ENCODE results near the gene XCR1.
"Not testable (repeated sequence)": the region's sequence is repeated elsewhere in the genome, so short reads cannot be mapped to it uniquely, and the experiment has no call there.

The XCR1 gene

DNA sequence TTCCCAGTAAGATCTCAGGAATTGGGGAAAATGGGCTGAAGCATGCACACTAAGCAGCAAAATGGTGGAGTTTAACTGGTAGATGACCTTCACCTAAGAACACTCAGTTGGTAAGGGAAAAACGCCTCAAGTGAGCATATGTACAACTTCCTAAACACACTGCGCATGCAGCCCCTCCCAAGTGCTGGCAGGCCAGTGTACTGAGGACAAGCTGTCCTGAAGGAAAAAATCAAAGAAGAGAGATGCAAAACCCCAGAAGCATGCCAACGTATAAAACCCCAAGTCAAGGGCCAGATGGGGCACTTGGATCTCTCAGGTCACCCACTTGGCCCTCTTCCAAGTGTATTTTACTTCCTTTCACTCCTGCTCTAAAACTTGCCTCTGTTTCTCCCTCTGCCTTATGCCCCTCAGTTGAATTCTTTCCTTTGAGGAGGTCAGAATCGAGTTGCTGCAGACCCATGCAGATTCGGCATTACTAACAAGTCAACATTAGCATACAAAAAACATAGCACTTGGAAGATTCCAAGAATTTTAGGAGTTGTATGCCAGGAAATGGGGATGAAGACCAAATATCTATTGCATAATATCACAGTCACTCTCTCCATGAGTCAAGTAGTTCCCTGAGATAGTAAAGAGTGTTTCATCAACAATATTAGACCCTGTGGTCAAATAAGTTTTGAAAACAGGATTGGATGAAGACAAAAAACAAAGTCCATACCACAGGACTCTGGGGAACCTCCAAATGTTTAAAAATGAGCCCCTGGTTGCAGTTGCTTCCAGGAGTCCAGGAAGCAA, 20.8 kb downstream of the XCR1 start:
- DNase-seq (ENCODE audit: low read depth, low spot score) = no peak

DNA sequence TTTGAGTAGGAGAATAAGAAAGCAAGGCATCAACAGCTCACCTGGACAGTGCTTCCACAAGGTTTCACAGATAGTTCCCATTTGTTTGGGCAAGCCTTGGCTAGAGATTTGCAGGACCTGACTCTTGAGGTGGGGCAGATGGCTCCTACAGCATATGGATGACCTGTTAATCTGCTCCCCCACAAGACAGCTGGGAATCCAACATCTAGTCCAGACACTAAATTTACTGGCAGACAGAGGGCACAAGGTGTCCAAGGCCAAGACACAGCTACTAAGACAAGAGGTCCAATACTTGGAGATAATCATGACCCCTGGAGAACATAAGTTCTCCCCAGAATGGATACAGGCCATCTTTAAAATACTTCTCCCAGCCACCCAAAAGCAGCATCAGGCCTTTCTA, 23.6 kb downstream of the XCR1 start:
- DNase-seq (ENCODE audit: low read depth, low spot score) = not testable (repeated sequence)

DNA sequence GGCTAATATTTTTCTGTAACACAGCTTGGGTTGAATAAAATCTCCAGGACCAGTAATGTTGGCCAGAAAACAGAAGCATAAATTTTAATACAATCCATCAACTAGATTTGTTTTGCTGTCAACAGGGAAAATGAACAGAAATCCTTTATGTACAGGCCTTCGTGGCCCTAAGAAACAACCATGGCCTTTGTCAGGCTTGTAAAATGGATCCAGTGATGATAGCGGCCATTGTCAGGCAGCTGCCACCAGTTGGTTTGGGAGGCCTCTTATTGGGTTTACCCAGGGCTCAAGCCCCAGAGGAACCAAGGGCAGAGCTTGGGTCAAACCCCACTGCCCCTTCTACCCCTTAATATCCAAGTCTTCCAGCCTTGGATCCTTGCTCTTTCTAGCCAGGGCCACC, 26.1 kb downstream of the XCR1 start:
- no peak for DNase-seq (ENCODE audit: low read depth, low spot score)

DNA sequence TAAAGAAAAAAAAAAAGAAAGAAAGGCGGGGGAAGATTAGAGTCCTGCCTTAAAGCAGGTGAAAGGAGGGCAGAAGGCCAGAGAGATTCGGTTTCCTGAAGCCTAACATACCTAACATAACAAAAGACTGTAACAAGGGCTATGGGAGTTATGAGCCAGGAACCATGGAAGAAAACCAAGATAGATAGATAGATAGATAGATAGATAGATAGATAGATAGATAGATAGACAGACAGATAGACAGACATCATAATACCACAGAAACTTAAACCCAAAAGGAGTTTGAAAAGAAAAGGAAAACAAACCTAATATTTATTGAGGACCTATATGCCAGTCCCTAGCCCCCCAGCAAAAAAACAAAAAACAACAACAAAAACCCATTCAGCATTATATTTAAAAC, 29.3 kb downstream of the XCR1 start:
- no peak for DNase-seq (ENCODE audit: low read depth, low spot score)

DNA sequence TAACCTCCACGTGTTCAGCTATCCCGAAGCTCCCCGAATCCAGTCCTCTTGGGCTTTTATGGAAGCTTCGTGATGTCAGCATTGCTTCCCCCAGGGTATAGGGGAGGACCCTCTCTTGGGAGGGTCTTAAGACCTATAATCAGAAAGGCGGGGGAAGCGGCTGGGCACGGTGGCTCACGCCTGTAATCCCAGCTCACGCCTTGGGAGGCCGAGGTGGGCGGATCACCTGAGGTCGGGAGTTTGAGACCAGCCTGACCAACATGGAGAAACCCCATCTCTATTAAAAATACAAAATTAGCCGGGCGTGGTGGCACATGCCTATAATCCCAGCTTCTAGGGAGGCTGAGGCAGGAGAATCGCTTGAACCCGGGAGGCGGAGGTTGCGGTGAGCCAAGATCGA, 29.8 kb downstream of the XCR1 start:
- not testable (repeated sequence) for DNase-seq (ENCODE audit: low read depth, low spot score)

DNA sequence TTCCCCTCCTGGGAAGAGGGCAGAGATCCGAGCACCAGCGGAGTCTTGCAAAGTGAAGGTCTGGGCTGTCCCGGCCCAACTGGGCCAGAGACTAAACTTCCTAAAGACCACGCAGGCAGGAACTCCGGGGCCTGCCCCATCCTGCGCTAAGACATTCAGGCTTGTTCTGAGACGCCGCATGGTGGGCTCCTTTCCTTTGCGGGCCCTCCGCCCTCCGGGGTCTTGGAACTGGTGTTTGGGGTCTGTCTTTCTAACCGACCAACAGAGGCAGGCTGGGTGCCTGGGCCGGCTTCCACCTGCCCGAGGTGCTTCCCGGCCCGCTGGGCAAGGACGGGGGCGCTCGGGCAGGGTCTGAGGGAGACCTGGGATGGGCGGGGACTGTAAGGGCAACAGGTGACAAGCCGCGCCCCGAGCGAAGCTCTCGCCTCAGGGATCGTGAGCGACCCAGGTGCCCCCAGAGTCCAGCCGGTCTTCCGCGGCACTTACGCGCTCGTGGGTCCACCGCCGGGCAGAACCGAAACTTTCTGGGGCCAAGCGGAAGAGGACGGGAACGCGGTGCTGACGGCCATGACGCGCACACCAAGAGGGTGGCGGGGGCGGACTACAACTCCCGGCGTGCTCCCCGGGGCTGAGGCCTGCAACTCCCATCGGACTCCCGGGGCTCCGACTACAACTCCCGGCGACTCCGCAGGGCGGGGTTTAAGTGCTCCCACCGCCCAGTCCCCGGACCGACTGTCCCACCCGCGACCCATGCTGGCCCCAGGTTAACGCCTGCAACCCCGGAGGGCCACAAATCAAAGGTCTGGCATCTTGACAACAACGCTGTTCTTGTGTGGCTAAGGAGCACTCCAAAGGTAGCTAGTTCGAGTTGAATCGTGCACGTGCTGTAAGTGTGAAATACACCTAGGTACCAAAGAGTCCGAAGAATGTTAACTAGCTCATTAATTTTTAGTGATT, 31.8 kb downstream of the XCR1 start, which contains the start of gene FYCO1:
TSS of gene FYCO1 (minus strand) at position 589 of the 957 bp plus-strand sequence. CDS start 10,914 bp downstream, outside the sequence.
- peak; percentile 29 for DNase-seq (ENCODE audit: low read depth, low spot score)

DNA sequence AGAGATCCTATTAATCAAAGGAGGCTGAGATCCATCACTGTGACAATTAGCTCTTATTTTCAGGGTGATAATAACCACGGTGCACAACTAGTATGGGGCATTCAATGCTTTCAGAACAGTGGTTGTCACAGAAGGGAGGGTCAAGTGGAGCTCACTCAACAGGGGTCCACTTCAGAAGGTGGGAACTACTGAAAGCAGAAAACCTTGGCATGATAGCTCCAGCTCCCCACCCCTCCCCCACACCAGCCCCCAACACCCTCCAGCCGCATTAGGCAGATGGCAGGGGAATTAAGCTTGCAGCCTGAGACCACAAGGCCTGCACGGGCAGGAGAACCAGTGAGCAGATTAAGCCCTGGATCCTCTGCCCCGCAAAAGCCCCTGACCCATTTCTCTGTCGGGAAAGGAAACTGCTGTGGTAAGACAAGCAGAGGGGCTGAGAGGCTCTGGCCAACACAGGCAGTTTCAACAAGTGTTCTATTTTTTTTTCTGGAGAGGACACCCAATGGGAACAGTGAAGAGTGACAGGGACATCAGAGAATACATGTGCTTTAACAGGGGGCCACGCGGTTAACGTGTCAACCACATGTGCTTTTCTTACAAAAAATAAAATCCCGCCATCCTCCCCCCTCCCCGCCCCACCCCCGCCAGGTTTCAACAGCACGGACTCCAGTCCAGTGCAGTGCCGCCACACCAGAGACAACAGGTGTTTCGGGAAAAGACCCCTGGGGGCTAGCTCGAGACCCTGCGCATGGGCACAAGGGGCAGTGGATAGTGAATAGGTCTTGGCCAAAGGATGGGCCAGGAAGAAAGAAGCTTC, 32.7 kb downstream of the XCR1 start:
- DNase-seq (ENCODE audit: low read depth, low spot score) = no peak

DNA sequence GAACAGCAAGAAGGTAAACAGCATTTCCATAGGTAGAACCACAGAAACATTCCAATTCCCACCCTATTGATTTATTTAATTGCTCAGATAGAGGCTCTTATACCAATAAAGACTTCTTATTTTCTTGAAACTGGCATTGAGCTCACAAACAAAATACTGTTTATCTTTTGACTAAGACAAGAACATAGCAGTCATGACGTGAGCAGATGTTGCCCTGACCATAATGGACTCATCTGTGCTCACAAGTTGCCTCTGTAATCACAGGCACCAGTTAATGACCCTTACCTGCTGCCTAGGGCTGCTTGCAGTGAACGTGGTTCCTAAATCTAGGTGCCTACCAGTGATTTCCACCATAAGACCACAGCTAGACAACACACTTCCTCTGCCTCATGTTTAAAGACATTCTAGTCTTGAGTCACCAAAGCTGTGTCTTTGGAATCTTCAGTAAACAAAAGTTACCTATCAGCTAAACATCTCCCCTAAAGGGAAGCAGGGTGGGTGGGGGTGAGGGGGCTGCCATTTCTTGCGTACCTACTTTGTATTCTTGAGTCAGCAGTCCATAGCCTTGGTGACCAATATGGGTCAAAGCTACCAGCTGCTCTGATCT, 33.8 kb downstream of the XCR1 start:
- DNase-seq (ENCODE audit: low read depth, low spot score) = no peak

DNA sequence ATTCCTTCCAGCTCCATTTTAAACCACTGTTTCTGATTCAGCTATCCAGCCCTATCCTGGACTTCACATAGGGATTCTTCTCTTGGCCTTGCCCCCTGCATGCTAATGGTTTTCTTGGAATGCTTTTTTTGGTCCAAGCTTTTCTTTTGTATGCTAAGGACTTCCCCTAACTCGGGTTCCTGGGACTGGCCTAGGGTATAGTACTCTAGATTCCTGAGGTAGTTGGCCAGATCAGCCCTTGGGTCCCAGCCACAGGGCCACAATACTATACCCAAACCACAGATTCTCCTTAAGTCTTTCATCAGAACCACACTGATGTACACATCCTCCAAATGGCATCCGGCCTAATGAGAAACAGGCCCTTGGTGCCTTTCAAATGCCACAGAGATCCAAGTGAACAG, 34.5 kb downstream of the XCR1 start:
- DNase-seq (ENCODE audit: low read depth, low spot score) = no peak

DNA sequence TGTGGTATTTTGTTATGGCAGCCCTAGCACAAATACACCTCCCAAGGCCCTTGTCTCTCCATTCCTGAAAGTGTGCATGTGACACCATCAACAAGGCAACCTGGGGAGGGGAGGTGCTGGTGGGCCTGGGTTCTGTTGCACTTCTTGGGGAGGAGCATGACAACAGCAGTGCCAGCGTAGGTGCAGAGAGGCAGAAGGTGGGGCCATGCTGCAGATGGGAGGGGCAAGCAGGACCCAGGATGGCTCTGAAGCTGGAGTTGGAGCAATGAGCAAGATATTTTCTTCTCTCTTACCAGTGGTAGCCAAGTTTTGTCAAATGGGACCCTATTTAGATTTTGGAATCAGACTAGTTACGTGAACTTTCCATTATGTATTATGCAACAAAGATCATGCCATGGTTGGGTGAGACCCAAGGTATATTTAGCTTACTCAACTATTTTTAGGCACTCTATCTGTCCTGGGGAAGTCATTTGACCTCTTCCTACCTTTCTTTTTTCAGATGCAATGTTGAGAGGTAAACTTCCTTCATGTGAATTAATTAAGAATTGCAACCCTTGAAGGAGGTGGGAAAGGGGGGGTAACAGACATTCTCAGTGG, 35.1 kb downstream of the XCR1 start:
- no peak for DNase-seq (ENCODE audit: low read depth, low spot score)

DNA sequence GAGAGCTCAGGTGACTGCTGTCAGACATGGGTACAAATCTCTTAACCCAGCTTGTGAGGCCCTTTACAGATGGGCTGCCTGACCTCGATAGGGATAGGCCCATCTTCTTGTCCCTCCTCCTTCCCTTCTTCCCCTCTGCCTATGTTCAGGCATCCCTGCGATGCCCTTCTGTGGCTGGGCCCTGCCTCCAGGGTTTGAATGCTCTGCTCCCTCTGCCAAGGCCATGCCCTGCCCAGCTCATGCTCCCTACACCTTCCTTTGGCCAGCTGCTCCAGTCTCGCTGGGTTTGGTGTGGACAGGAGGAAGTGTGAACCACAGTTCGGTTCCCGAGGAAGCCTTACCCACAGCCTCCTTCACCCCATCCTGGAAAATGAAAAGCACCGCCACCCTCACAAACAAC, 35.9 kb downstream of the XCR1 start:
- no peak for DNase-seq (ENCODE audit: low read depth, low spot score)

DNA sequence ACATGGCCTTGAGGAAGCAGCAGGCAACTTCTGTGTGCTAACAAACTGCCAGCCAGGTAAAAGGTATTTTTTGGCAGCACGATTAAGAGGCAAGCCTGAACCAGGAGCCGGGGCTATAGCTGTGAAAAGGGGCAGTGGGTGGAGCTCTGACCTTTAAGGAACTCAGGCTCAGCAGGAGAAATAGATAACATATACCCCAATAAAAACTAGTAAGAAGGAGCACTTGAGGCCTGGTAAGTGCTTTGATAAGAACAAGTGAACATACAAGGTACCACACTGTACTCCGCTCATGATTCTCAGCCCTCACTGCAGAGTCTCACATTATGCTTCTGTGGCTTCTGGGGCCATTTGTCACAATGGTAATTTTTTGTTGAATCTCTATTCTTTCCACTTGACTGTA, 37.1 kb downstream of the XCR1 start:
- DNase-seq (ENCODE audit: low read depth, low spot score) = no peak

DNA sequence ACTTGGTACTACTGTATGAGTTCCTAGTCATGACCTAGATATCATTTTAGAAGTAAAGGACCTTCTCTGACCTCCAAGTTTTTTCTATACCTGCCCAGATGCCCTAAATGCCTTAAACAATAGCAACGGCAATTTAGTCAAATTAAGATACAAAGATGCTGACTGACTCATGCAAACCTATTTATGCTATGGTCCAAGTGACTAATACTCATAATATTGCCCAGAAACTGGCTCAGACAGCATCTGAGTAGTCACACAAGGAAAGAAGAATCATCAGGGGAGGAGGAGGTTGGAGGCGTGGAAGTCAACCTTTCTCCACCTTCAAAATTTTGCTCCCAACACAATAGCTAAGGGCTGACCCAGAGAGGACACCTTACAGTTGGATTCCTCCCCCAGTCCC, 38.5 kb downstream of the XCR1 start:
- no peak for DNase-seq (ENCODE audit: low read depth, low spot score)

DNA sequence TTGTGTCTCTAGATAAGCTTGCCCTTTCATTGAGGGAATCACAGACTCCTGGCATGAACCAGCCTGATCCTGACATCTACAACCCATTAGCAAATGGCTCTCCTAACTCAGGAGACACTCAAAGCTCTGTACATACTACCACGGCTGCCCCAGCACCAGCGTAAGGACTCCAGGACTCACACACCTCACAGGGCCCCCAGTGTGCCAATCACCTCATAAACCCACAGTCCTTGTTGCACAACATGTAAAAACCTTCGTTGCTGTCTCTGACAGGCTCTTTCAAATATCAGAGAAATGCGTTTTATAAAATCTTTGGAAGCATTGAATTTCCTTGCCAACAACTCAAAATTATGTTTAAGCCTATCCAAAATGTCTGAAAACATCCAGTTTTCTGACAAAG, 38.9 kb downstream of the XCR1 start:
- no peak for DNase-seq (ENCODE audit: low read depth, low spot score)

DNA sequence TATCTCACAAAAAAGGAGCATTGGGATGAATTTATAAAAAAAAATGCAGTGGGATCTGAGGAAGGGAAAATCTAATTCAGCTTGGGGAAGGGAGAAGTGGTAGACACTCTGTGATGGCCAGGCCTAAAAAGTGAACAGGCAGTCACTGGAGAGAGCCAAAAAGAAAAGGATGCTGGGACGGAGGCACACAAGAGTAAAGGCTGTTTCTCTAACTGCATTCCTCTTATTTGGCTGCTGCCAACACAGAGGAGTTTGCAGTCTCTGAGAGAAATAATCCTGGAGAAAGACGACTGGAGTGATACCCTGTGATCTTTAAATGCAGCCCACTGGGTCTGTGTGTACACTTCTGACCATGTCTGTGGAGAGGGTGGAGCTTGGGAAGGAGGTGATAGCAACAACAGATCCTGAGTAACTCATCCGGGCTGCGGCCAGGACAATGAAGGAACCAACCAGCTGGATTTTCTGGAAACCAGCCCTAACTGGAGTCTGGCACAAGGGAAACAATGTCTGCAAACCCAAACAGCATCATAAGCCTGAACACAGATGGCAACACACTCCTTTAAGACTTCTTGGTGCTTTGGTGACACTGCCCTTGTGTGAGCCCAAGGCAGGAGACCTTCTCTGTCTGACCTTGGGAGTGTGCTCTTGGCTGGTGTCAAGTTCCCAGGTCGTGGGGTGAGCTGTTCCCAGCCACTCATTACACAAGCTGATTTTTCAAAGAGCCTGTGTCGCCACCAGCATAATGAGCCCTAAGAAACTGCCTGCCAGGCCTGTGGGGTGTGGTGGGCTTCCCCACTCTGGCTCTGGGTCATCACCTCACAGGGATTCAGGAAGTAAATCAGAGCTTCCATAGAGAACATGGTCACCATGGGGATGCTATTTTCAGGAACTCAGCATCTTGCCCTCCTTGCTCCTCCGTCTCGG, 39.7 kb downstream of the XCR1 start:
- DNase-seq (ENCODE audit: low read depth, low spot score) = no peak

DNA sequence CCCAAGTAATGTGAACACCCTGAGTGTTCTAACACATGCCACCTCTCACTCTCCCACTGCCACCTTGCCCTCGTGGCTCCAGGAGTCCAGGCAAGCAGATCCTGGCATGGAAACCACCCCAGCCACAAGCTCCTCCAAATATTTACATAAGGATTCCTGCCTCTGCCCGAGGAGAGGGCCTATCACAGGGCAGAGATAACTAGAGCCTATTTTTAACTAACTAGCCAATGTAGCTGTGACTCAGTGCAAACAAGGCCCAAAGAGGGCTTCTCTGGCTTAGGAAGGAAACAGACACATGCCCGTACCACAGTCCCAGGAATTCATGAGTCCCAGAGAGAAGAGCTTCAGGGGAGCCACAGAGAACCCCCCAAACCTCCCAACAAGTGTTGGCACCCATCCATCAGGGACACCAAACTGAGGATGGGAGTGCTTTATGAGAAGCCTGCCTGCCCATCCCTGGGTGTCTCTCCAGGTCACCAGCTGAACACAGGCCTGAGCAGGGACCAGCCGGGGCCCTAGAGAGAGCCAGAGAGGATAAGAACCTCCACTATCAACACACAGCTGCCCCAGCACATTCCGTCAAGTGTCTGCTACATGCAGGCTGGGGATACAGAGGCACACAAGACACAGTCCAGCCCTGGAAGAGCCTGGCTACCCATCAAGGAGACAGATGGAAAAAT, 40.8 kb downstream of the XCR1 start:
- no peak for DNase-seq (ENCODE audit: low read depth, low spot score)

DNA sequence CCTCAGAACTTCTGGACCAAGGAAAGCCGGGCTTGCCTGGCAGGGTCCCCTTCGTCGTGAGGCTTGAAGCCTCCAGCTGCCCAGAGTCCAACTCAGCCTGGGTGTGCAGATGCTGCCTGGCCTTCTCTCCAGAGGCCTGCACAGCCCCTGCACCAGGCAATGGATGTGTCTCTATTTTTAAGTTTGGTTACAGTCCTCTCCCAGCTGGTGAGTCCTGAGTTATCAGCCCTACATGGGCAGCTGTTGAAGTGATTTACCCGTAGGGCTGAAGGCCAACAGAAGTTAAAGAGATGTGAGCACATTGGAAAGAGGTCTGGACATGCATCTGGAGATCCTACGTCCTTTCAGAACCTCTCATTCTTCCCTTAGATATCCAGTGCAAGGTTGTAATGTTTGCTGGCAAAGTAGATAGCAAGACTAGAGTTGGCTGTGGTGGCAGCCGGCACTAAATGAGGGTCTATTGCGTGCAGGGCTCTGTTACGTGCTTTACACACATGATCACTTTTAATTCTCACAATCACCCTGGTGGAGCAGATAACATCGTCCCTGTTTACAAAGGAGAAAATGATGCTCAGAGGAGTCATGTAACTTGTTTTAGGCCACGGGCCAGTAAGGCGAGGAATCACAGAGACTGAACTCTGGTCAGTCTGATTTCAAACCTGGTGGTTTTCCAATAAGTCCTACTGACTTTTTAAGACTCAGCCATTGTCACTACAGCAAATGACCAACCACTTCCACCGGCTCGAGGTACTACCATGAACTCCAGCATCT, 41.6 kb downstream of the XCR1 start:
- DNase-seq (ENCODE audit: low read depth, low spot score) = no peak

Data from brain pericyte (primary cell).